PC-9 (cell line): Measurements from ENCODE around the gene SRRM5.

ENCODE experiments used
- EZH2 ChIP-seq: fragments of 200-600 bp; sonication (generic); IDR thresholded peaks from 2 replicates; pipeline ENCODE4 v1.8.0; 2017; ENCODE audit warnings: antibody characterized with exemption, low read depth
- TF ChIP-seq, protein P1 (sequence below): fragments of 200-600 bp; sonication (generic); conservative IDR thresholded peaks from 2 replicates; pipeline ENCODE4 v1.6.1; 2017; ENCODE audit warnings: mixed run types, antibody characterized with exemption, mild to moderate bottlenecking, moderate library complexity

- TF ChIP-seq, protein P1, sequence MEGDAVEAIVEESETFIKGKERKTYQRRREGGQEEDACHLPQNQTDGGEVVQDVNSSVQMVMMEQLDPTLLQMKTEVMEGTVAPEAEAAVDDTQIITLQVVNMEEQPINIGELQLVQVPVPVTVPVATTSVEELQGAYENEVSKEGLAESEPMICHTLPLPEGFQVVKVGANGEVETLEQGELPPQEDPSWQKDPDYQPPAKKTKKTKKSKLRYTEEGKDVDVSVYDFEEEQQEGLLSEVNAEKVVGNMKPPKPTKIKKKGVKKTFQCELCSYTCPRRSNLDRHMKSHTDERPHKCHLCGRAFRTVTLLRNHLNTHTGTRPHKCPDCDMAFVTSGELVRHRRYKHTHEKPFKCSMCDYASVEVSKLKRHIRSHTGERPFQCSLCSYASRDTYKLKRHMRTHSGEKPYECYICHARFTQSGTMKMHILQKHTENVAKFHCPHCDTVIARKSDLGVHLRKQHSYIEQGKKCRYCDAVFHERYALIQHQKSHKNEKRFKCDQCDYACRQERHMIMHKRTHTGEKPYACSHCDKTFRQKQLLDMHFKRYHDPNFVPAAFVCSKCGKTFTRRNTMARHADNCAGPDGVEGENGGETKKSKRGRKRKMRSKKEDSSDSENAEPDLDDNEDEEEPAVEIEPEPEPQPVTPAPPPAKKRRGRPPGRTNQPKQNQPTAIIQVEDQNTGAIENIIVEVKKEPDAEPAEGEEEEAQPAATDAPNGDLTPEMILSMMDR, result no peak
- TF ChIP-seq EZH2, result no peak
Observed at GRCh38 chr19:43626838-43627237, 14.9 kb downstream of the SRRM5 start.
